ENCODE measurements around the gene FRZB.
"Not testable (repeated sequence)": the region's sequence is repeated elsewhere in the genome, so short reads cannot be mapped to it uniquely, and the experiment has no call there.

FRZB gene, protein sequence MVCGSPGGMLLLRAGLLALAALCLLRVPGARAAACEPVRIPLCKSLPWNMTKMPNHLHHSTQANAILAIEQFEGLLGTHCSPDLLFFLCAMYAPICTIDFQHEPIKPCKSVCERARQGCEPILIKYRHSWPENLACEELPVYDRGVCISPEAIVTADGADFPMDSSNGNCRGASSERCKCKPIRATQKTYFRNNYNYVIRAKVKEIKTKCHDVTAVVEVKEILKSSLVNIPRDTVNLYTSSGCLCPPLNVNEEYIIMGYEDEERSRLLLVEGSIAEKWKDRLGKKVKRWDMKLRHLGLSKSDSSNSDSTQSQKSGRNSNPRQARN

DNA sequence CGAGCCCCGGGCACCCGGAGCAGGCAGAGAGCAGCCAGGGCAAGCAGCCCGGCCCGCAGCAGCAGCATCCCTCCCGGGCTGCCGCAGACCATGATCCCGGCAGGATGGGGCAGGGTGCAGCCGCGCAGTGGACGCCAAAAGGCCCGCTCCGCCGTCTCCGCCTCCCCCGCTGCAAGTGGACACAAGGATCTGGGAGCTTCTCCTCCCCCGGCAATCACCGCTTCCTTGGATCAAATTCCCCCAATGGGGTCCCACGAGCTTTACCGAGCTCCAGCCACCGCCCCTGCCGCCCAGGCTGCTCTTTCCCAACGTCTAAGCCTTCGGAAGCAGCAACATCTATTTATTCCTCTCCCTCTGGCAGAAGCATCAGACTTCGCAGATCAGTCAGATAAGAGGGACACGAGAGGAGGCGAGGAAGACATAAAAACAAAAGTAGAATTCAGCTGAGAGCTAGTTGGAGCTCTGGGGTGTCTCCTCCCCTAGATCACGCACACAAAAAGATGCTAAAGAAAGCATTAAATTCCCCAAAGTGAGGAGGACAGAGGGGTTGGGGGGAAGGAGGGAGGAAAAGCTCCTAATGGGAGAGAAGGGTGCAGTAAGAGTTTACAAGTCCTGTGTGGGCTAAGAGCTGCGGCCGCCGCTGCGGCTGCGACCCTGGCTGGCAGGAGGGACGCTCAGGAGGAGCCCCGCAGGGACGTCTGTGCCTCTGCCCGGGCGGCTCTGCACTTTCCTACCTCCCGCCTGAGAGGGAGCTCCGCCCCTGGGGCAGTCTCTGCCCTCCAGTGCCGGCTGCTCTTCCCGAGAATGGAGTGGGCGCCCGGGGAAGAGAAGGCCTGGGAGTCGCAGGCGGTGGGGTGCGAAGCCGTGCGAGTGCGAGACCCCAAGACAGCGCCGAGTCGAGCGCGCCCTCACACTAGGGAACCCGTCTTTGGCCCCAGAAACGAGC lies at the start of gene FRZB:
FRZB (minus strand) TSS at position 177 of the 946 bp plus-strand sequence; CDS start at position 92, 85 bp downstream.
- no peak for DNase-seq (ENCODE audit: low spot score)

DNA sequence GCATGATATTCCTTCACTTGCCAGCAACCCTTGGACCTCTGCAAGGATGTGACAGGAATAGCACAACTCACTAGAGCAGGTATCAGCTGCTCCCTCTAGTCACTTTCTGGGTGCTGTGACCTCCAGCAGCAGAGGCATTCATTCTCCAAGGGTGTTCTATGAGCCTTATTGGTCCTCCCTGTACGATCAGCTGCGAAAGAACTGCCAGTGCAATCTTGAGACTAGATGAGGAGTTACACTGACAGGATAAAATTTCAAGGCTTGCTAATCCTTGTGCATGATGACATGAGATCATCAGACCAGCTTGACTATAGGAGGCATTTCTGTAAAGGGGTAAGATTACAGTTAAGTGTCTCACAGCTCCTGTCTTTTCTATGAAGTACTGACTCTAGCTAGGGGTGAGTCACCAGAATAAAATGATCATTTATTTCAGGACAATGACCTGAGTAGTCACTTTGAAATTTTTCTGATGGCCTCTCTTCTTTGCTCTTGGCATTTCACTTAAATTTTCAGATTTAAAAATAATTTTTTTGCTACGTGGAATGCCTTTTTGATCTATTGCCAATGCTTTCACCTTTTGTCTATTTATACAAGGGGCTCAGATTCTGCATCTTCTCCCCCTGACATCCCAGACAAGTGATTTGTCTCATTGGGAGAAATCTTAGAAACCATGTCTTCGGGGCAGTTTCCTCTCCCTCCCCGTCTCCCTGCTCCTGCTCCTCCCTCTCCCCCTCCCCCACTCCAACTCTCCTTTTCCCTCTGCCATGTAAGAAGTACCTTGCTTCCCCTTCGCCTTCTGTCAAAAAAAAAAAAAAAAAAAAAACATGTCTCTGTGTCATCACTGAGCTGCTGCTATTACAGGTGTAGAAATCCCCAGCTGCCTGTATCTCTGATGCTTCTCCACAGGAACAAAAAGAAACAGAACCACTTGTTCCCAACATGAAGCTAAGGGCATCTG lies 49.2 kb upstream of the FRZB start:
- DNase-seq (ENCODE audit: low spot score): peak; percentile 26

- DNase-seq (ENCODE audit: low spot score): no peak
Observed at GRCh38 chr2:182914852-182915251, 48.4 kb upstream of the FRZB start.

DNA sequence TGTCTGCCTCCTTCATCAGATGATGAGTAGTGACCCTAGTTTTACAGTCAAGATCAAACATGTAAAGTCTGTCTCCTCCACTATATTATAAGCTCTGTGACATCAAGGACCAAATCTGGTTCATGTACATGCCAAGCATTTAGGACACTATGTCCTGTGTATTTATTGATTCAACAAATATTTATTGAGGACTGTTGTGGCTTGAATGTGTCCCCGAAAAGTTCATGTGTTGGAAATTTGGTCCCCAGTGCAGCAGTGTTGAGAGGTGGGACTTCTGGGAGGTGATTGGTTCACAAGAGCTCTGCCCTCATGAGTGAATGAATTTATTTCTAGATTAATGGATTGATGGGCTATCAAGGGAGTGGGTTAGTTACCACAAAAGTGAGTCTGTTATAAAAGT lies 46.6 kb upstream of the FRZB start:
- DNase-seq (ENCODE audit: low spot score): no peak

- DNase-seq (ENCODE audit: low spot score): no peak
Observed at GRCh38 chr2:182912518-182912915, 46.1 kb upstream of the FRZB start.

- no peak for DNase-seq (ENCODE audit: low spot score)
Observed at GRCh38 chr2:182911813-182912517, 45.5 kb upstream of the FRZB start.

DNA sequence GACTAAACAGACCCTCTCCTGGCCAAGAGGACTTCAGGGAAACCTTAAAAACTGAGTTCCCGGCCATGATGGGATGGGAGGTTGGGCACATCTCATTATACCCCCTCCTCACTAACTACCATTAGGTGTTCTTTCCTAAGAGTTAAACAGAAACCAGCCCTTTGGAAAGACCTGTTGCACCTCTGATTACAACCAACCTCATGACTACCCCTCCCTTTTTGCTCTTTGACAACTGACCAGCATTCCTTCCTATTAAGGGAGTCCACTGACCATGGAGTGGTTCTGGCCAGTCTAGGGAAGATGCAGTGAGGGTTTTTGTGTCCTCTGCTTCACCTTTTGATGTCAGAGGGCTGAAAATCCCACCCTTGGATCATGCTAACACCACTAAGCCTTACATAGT lies 44.5 kb upstream of the FRZB start:
- no peak for DNase-seq (ENCODE audit: low spot score)

GRCh38 chr2:182907081-182907830 lies 40.8 kb upstream of the FRZB start:
- no peak for DNase-seq (ENCODE audit: low spot score)

GRCh38 chr2:182906454-182906853 lies 40.0 kb upstream of the FRZB start:
- DNase-seq (ENCODE audit: low spot score): no peak

GRCh38 chr2:182904844-182905243 lies 38.4 kb upstream of the FRZB start:
- no peak for DNase-seq (ENCODE audit: low spot score)

DNA sequence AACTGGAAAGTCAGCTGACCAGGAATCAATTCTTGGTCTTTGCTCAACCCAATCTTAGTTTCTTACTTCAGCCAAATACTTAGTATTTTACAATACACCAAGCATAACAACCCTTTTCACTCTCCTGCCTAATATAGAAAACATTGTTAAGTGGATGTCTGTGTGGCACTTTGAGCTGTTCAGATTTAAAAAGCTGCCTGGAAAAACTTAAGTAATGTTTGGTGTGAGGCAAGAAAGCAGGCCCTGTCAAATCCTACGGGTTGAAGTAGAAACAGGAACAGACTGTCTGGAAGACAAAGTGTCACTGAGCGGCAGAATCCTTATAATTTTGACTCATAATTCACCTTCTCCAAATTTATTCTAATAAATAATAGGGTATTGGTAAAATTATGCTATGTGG lies 37.1 kb upstream of the FRZB start:
- no peak for DNase-seq (ENCODE audit: low spot score)

- DNase-seq (ENCODE audit: low spot score): no peak
Observed at GRCh38 chr2:182901748-182902147, 35.3 kb upstream of the FRZB start.

DNA sequence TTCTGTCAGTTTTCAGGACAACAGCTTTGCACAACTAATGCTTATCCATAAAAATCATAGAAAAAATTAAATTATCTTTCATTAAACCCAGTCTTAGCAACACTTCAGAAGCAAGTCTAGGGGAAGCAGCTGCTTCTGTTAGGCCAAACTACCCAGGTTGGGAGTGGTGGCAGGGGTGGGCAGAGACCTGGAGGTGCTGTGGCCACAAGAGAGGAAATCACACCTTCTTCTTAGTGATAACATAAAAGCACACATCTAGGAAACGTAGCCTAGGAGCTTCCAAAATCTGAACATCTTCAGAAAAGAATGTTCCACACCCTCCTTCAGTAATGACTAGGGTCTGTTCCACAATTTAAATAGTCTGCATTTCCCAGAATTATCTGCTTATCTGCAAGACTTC lies 32.3 kb upstream of the FRZB start:
- no peak for DNase-seq (ENCODE audit: low spot score)

DNA sequence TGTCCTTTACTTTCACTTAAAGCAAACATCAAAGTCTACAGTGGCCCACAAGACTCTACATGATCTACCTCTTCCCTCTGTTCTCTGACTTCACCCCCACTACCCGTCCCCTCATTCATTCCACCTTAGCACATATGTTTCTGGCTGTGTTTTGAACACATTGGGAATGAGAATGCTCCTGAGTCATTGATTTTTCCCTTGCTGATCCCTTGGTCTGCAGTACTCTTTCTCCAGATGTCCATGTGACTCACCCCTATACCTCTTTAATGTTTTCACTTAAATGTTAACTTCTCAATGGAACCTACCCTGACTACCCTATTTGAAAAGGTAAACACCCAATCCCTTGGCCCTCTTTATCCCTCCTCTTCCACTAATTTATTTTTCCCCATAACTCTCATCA lies 30.7 kb upstream of the FRZB start:
- DNase-seq (ENCODE audit: low spot score): no peak

GRCh38 chr2:182895798-182896197 lies 29.4 kb upstream of the FRZB start:
- no peak for DNase-seq (ENCODE audit: low spot score)

GRCh38 chr2:182895169-182895568 lies 28.7 kb upstream of the FRZB start:
- DNase-seq (ENCODE audit: low spot score): no peak

- DNase-seq (ENCODE audit: low spot score): no peak
Observed at GRCh38 chr2:182894174-182894573, 27.7 kb upstream of the FRZB start.

DNA sequence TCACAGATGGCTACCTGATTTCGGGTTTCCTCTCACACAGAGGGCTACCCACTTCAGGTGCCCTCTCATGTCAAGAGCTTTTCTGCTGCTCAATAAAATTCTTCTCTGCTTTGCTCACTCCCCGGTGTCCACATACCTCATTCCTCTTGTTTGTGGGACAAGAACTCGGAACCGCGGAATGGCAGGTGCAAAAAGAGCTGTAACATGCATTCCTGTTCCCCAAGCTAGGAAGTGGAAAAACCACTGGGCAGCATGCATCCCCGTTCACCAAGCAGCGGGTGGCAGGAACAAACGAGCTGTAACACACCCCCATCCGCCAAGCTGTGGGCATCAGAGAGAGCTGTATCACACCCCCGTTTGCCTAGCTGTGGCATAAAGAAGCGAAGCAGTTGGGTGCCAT lies 27.2 kb upstream of the FRZB start:
- no peak for DNase-seq (ENCODE audit: low spot score)

GRCh38 chr2:182893035-182893434 lies 26.6 kb upstream of the FRZB start:
- DNase-seq (ENCODE audit: low spot score): not testable (repeated sequence)

DNA sequence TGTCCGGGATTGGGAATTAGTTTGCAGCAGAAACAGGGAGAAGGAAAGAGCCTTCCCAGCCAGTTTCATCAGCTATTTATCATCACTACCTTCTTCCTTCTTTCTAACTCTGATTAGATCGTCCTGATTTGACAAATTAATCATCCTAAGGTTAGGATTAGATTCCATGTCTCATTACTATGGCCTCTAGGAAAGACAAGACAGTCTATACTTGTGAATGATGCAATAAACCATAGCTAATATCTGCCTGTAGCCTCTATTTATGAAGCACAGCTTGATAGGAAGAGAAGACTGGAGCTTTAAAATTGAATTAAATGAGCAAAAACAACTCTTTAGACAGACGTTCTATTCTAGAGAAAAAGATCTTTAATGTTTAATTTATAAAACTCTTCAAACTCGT lies 25.2 kb upstream of the FRZB start:
- DNase-seq (ENCODE audit: low spot score): no peak
